HEK293 (cell line): ENCODE results near the gene ZNF799.
A peak's percentile ranks its signal among the peaks of the same experiment; 100 is the strongest.

Experiments
- CTCF ChIP-seq: fragments of 450-650 bp; formaldehyde crosslinking; IDR thresholded peaks from 2 replicates; pipeline ENCODE4 v1.5.1; 2016; ENCODE audit warnings: missing biosample characterization, missing genetic modification characterization
- KLF16 ChIP-seq: fragments of 450-650 bp; formaldehyde crosslinking; IDR thresholded peaks from 2 replicates; pipeline ENCODE4 v1.5.1; 2017; ENCODE audit warnings: missing biosample characterization, missing genetic modification characterization
- PRDM2 ChIP-seq: fragments of 450-650 bp; formaldehyde crosslinking; IDR thresholded peaks from 2 replicates; pipeline ENCODE4 v1.5.1; 2016; ENCODE audit warnings: missing biosample characterization, missing genetic modification characterization, borderline replicate concordance
- RBAK ChIP-seq: fragments of 450-650 bp; formaldehyde crosslinking; IDR thresholded peaks from 2 replicates; pipeline ENCODE4 v1.5.1; 2016; ENCODE audit warnings: missing biosample characterization, missing genetic modification characterization
- SETDB1 ChIP-seq: IDR thresholded peaks from one replicate; pipeline ENCODE4 v1.6.1; 2017; ENCODE audit warnings: mild to moderate bottlenecking, low read length, moderate library complexity, mixed read lengths; ENCODE audit not compliant: insufficient read length
- SP7 ChIP-seq: fragments of 450-650 bp; formaldehyde crosslinking; IDR thresholded peaks from 2 replicates; pipeline ENCODE4 v1.5.1; 2016; ENCODE audit warnings: missing biosample characterization, missing genetic modification characterization
- ZBTB10 ChIP-seq: fragments of 450-650 bp; formaldehyde crosslinking; IDR thresholded peaks from 2 replicates; pipeline ENCODE4 v1.5.1; 2016; ENCODE audit warnings: missing biosample characterization, missing genetic modification characterization
- ZBTB7A ChIP-seq: fragments of 450-650 bp; formaldehyde crosslinking; IDR thresholded peaks from 2 replicates; pipeline ENCODE4 v1.5.1; 2016; ENCODE audit warnings: low read depth, missing biosample characterization, missing genetic modification characterization
- ZEB2 ChIP-seq: fragments of 450-650 bp; formaldehyde crosslinking; IDR thresholded peaks from 2 replicates; pipeline ENCODE4 v1.5.1; 2016; ENCODE audit warnings: missing biosample characterization, missing genetic modification characterization
- ZFHX2 ChIP-seq: fragments of 450-650 bp; formaldehyde crosslinking; conservative IDR thresholded peaks from 2 replicates; pipeline ENCODE4 v1.5.1; 2016; ENCODE audit warnings: missing biosample characterization, missing genetic modification characterization
- ZNF114 ChIP-seq: fragments of 450-650 bp; formaldehyde crosslinking; IDR thresholded peaks from 2 replicates; pipeline ENCODE4 v1.5.0; 2017; ENCODE audit warnings: missing biosample characterization, missing genetic modification characterization
- ZNF19 ChIP-seq: fragments of 450-650 bp; formaldehyde crosslinking; IDR thresholded peaks from 2 replicates; pipeline ENCODE4; 2016; ENCODE audit warnings: missing biosample characterization, missing genetic modification characterization, low read depth
- ZNF211 ChIP-seq: fragments of 450-650 bp; formaldehyde crosslinking; IDR thresholded peaks from 2 replicates; pipeline ENCODE4 v1.5.1; 2016; ENCODE audit warnings: low read depth, missing biosample characterization, missing genetic modification characterization
- ZNF214 ChIP-seq: fragments of 450-650 bp; formaldehyde crosslinking; IDR thresholded peaks from 2 replicates; pipeline ENCODE4 v1.5.1; 2017; ENCODE audit warnings: missing biosample characterization, mild to moderate bottlenecking, missing genetic modification characterization, borderline replicate concordance
- ZNF24 ChIP-seq: fragments of 450-650 bp; formaldehyde crosslinking; IDR thresholded peaks from 2 replicates; pipeline ENCODE4 v1.5.1; 2016; ENCODE audit warnings: missing biosample characterization, missing genetic modification characterization
- ZNF248 ChIP-seq: fragments of 450-650 bp; formaldehyde crosslinking; IDR thresholded peaks from 2 replicates; pipeline ENCODE4 v1.5.1; 2017; ENCODE audit warnings: missing biosample characterization, missing genetic modification characterization
- ZNF341 ChIP-seq: fragments of 450-650 bp; formaldehyde crosslinking; IDR thresholded peaks from 2 replicates; pipeline ENCODE4; 2016; ENCODE audit warnings: low read depth, missing biosample characterization, missing genetic modification characterization
- ZNF362 ChIP-seq: fragments of 450-650 bp; formaldehyde crosslinking; IDR thresholded peaks from 2 replicates; pipeline ENCODE4 v1.5.1; 2016; ENCODE audit warnings: missing biosample characterization, missing genetic modification characterization
- ZNF394 ChIP-seq: fragments of 450-650 bp; formaldehyde crosslinking; IDR thresholded peaks from 2 replicates; pipeline ENCODE4 v1.5.1; 2016; ENCODE audit warnings: missing biosample characterization, missing genetic modification characterization, mild to moderate bottlenecking, moderate library complexity, borderline replicate concordance
- ZNF404 ChIP-seq: fragments of 450-650 bp; formaldehyde crosslinking; IDR thresholded peaks from 2 replicates; pipeline ENCODE4 v1.5.1; 2017; ENCODE audit warnings: missing biosample characterization, missing genetic modification characterization
- ZNF416 ChIP-seq: fragments of 450-650 bp; formaldehyde crosslinking; IDR thresholded peaks from 2 replicates; pipeline ENCODE4 v1.5.1; 2016; ENCODE audit warnings: missing biosample characterization, missing genetic modification characterization
- ZNF501 ChIP-seq: fragments of 450-650 bp; formaldehyde crosslinking; IDR thresholded peaks from 2 replicates; pipeline ENCODE4 v1.5.1; 2016; ENCODE audit warnings: missing biosample characterization, missing genetic modification characterization
- ZNF514 ChIP-seq: fragments of 450-650 bp; formaldehyde crosslinking; IDR thresholded peaks from 2 replicates; pipeline ENCODE4 v1.5.1; 2016; ENCODE audit warnings: missing biosample characterization, missing genetic modification characterization
- ZNF561 ChIP-seq: fragments of 450-650 bp; IDR thresholded peaks from 2 replicates; pipeline ENCODE4 v1.5.1; 2018; ENCODE audit warnings: missing biosample characterization, missing genetic modification characterization, borderline replicate concordance
- ZNF610 ChIP-seq: fragments of 450-650 bp; formaldehyde crosslinking; IDR thresholded peaks from 2 replicates; pipeline ENCODE4 v1.5.1; 2016; ENCODE audit warnings: missing biosample characterization, missing genetic modification characterization, borderline replicate concordance
- ZNF677 ChIP-seq: fragments of 450-650 bp; IDR thresholded peaks from 2 replicates; pipeline ENCODE4 v1.5.0; 2018; ENCODE audit warnings: missing biosample characterization, mild to moderate bottlenecking, missing genetic modification characterization, moderate library complexity
- ZXDB ChIP-seq: fragments of 450-650 bp; formaldehyde crosslinking; IDR thresholded peaks from 2 replicates; pipeline ENCODE4 v1.5.1; 2016; ENCODE audit warnings: missing biosample characterization, missing genetic modification characterization

ZNF799 gene

GRCh38 chr19:12400633-12401502, at the start of gene ZNF799 (continued):
- peak; percentile 43; the same call in 1 of the 2 replicates for TF ChIP-seq ZNF561 (tag by site-specific recombination)
- TF ChIP-seq SP7 (tag by site-specific recombination) = peak; percentile 55; the same call in 1 of the 2 replicates
- TF ChIP-seq ZNF501 (tag by site-specific recombination) = no peak
- peak; percentile 63 for TF ChIP-seq KLF16
- no peak for TF ChIP-seq ZNF211 (tag by site-specific recombination)
- TF ChIP-seq ZNF19 (tag by site-specific recombination) = no peak
- no peak for TF ChIP-seq ZNF24 (tag by site-specific recombination)
- TF ChIP-seq ZBTB7A (tag by site-specific recombination) = no peak
- no peak for TF ChIP-seq PRDM2 (tag by site-specific recombination)
- no peak for TF ChIP-seq RBAK (tag by site-specific recombination)
- TF ChIP-seq ZBTB10 (tag by site-specific recombination) = no peak
- no peak for TF ChIP-seq ZNF114 (tag by site-specific recombination)
- TF ChIP-seq ZNF248 (tag by site-specific recombination) = no peak
- TF ChIP-seq ZFHX2 (tag by site-specific recombination) = peak; percentile 66
- no peak for TF ChIP-seq SETDB1
- TF ChIP-seq ZNF416 (tag by site-specific recombination) = no peak
- peak; percentile 54; the same call in 1 of the 2 replicates for TF ChIP-seq ZNF394 (tag by site-specific recombination)
- peak; percentile 72 for TF ChIP-seq CTCF (tag by site-specific recombination)
- no peak for TF ChIP-seq ZNF514 (tag by site-specific recombination)
- TF ChIP-seq ZNF341 = peak; percentile 97
- no peak for TF ChIP-seq ZNF404
- TF ChIP-seq ZXDB (tag by site-specific recombination) = peak; percentile 15; the same call in 1 of the 2 replicates
- TF ChIP-seq ZEB2 (tag by site-specific recombination) = peak; percentile 83
- TF ChIP-seq ZNF610 (tag by site-specific recombination) = no peak
- TF ChIP-seq ZNF214 (tag by site-specific recombination) = no peak
- no peak for TF ChIP-seq ZNF677 (tag by site-specific recombination)
- TF ChIP-seq ZNF362 (tag by site-specific recombination) = peak; percentile 79; the same call in 1 of the 2 replicates
